Erythroblast (primary cell): Measurements from ENCODE around the gene CCNF.

ENCODE experiments used
- GATA1 ChIP-seq: IDR thresholded peaks from 2 replicates; pipeline ENCODE4 v1.6.1; 2011; ENCODE audit warnings: low read depth, mild to moderate bottlenecking, control low read depth, low read length, moderate library complexity
- POLR2A ChIP-seq: IDR thresholded peaks from 2 replicates; pipeline ENCODE4 v1.6.1; 2011; ENCODE audit warnings: mild to moderate bottlenecking, low read length

GRCh38 chr16:2432286-2432685 lies 3.0 kb downstream of the CCNF start:
- TF ChIP-seq POLR2A (no peak), GATA1 (no peak)
